A673 (cell line): ENCODE results near the gene SH3PXD2B. TPM values are rescaled to one million over a fixed set of nuclear protein-coding genes. Genes with fewer than 3 reads are reported as not detected.

Source experiments
- BruUV-seq: library from RNA; stranded (reverse); fragments of 400-500 nt; replicated peaks from 2 replicates; lab custom pipeline; 2021; lab: Mats Ljungman, UMichigan
- CTCF ChIA-PET: fragments of 300-600 bp; sonication (Branson Sonifier 250); formaldehyde crosslinking; loops from one replicate; lab custom pipeline; 2022; ENCODE audit warnings: antibody characterized with exemption; lab: Charles Lee
- POLR2A ChIA-PET: fragments of 300-600 bp; sonication (Branson Sonifier 250); formaldehyde crosslinking; loops from one replicate; lab custom pipeline; 2022; ENCODE audit warnings: antibody characterized with exemption; ENCODE audit not compliant: low non-redundant PET; lab: Charles Lee
- DNase-seq: peaks from one replicate; pipeline ENCODE4 v3.0.0-alpha.2; 2015; ENCODE audit warnings: low spot score
- H3K27ac ChIP-seq: fragments of 200-600 bp; sonication (generic); 2 replicates; pipeline ENCODE4 v1.5.1; 2016; ENCODE audit warnings: mixed run types, low read depth, mild to moderate bottlenecking, mixed read lengths, antibody characterized with exemption, low read length; ENCODE audit not compliant: poor library complexity, severe bottlenecking
- H3K27me3 ChIP-seq: fragments of 200-600 bp; sonication (generic); replicated peaks from 2 replicates; pipeline ENCODE4 v1.6.1; 2017; ENCODE audit warnings: mixed run types, low read depth, mild to moderate bottlenecking, mixed read lengths, antibody characterized with exemption, low read length; ENCODE audit not compliant: insufficient read depth, poor library complexity
- H3K36me3 ChIP-seq: fragments of 200-600 bp; sonication (generic); 2 replicates; pipeline ENCODE4 v1.6.1; 2016; ENCODE audit warnings: mixed run types, mild to moderate bottlenecking, mixed read lengths, antibody characterized with exemption, low read length; ENCODE audit not compliant: insufficient read depth, poor library complexity, severe bottlenecking
- H3K4me1 ChIP-seq: fragments of 200-600 bp; sonication (generic); 2 replicates; pipeline ENCODE4 v1.6.1; 2017; ENCODE audit warnings: mixed run types, mild to moderate bottlenecking, mixed read lengths, antibody characterized with exemption, low read length; ENCODE audit not compliant: insufficient read depth, poor library complexity, severe bottlenecking
- H3K4me3 ChIP-seq: fragments of 200-600 bp; sonication (generic); 2 replicates; pipeline ENCODE4 v1.5.1; 2016; ENCODE audit warnings: low read depth, mixed run types, mild to moderate bottlenecking, mixed read lengths, low read length; ENCODE audit not compliant: poor library complexity, severe bottlenecking
- H3K9me3 ChIP-seq: fragments of 200-600 bp; sonication (generic); 2 replicates; pipeline ENCODE4 v1.6.1; 2016; ENCODE audit warnings: mixed run types, low read depth, mild to moderate bottlenecking, mixed read lengths, antibody characterized with exemption, low read length; ENCODE audit not compliant: poor library complexity, severe bottlenecking
- EZH2 ChIP-seq: fragments of 200-600 bp; sonication (generic); IDR thresholded peaks from 2 replicates; pipeline ENCODE4 v1.6.1; 2017; ENCODE audit warnings: borderline replicate concordance, low read depth, mild to moderate bottlenecking, mixed read lengths, antibody characterized with exemption, low read length; ENCODE audit not compliant: poor library complexity, severe bottlenecking
- intact Hi-C: fragments of 100-400 bp; cut with micrococcal nuclease; formaldehyde crosslinking; loops from one replicate; pipeline ENCODE4 v1.10.0; 2022; ENCODE audit not compliant: unreplicated experiment
- total RNA-seq: library from RNA; stranded (reverse); gene quantifications from 2 replicates; pipeline ENCODE4 v1.2.3, GENCODE V29; 2021
- TF ChIP-seq, protein P1 (sequence below): fragments of 300-800, 200-600 bp; sonication (generic); conservative IDR thresholded peaks from 2 replicates; pipeline ENCODE4 v1.5.1; 2017; ENCODE audit warnings: low read depth, mild to moderate bottlenecking, antibody characterized with exemption, low read length, moderate library complexity, mixed read lengths

Gene SH3PXD2B
- total RNA-seq, 1 experiment from 2014 or later = 28.1 TPM

DNA sequence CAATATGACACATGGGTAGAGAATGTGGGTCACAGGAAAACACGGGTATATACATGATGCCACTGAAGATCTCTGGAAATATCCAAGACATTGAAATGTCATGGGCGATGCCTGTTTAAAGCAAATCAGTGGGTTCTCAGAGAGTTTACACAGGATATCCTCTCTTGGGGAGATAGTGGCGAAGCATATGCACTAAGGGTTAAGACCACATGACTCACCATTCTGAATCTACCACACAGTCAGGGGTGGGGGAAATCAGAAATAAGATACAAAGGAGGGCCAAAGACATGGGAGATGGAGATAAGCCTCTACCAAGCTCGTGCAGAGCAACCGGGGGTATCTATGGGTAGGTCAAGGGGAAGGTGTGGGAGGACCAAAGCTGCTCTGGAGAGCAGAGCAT is 58.8 kb downstream of the SH3PXD2B start:
- H3K36me3 ChIP-seq = no peaks in the 10 kb centered on the region
- H3K27me3 ChIP-seq = no peaks in the 10 kb centered on the region
- no peak overlapping the region for H3K4me3 ChIP-seq
- intact Hi-C loops = no loop called here
- CTCF ChIA-PET = no interaction called here
- H3K9me3 ChIP-seq = no peaks in the 10 kb centered on the region
- H3K4me1 ChIP-seq = no peaks in the 10 kb centered on the region
- no TSS peak for BruUV-seq
- DNase-seq = no peak
- POLR2A ChIA-PET = no interaction called here
- H3K27ac ChIP-seq = no peak overlapping the region
- TF ChIP-seq, protein P1, sequence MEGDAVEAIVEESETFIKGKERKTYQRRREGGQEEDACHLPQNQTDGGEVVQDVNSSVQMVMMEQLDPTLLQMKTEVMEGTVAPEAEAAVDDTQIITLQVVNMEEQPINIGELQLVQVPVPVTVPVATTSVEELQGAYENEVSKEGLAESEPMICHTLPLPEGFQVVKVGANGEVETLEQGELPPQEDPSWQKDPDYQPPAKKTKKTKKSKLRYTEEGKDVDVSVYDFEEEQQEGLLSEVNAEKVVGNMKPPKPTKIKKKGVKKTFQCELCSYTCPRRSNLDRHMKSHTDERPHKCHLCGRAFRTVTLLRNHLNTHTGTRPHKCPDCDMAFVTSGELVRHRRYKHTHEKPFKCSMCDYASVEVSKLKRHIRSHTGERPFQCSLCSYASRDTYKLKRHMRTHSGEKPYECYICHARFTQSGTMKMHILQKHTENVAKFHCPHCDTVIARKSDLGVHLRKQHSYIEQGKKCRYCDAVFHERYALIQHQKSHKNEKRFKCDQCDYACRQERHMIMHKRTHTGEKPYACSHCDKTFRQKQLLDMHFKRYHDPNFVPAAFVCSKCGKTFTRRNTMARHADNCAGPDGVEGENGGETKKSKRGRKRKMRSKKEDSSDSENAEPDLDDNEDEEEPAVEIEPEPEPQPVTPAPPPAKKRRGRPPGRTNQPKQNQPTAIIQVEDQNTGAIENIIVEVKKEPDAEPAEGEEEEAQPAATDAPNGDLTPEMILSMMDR = no peak
- TF ChIP-seq EZH2 = no peak

DNA sequence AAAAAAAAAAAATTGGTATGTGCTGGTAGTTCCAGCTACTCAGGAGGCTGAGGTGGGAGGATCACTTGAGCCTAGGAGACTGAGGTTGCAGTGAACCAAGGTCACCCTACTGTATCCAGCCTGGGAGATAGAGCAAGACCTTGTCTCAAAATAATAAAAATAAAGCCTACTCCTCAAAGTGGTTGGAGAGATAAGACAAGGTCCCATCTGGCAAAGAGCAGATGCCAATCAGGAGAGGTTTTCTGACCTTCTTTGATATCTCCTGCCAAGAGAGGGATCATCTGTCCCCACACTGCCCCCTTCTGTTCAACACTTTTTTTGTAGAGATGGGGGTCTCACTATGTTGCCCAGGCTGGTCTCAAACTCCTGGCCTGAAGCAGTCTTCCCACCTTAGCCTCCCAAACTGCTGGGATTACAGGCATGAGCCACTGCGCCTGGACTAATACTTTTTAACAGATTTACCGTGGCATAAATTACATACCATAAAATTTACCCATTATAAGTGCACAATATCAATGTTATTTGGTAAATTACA is 64.7 kb downstream of the SH3PXD2B start:
- no peaks in the 10 kb centered on the region for H3K36me3 ChIP-seq
- intact Hi-C loops = no loop called here
- TF ChIP-seq EZH2 = no peak
- TF ChIP-seq, protein P1 = no peak
- no TSS peak for BruUV-seq
- DNase-seq = no peak
- no peaks in the 10 kb centered on the region for H3K9me3 ChIP-seq
- CTCF ChIA-PET = no interaction called here
- no peak overlapping the region for H3K27ac ChIP-seq
- POLR2A ChIA-PET = no interaction called here
- H3K4me1 ChIP-seq = no peaks in the 10 kb centered on the region
- no peak overlapping the region for H3K4me3 ChIP-seq
- no peaks in the 10 kb centered on the region for H3K27me3 ChIP-seq

DNA sequence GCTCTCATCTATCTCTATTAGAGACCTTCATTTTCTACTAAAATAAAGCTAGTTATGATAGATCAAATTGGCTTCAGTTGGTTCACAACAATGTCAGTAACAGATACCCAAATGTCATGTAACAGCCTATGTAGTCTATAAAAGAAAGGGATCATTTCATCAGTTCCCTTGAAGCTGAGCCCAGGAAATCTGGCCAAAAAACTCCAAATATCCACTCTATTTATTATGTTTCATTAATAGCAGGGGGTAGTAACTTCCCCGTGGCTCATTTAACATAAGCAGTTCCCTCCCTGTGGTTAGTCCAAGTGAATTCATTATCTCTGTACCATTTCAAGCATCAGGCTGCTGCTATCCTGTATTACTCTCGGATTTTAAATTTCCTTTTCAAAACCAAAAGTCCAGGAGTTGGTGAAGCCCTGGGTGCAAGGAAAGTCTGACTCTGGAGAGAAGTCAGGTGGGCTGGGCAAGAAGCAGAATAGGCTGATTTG is 66.0 kb downstream of the SH3PXD2B start:
- Histone ChIP-seq H3K27me3 (no peaks in the 10 kb centered on the region), H3K36me3 (no peaks in the 10 kb centered on the region), H3K4me3 (no peak overlapping the region), H3K27ac (no peak overlapping the region), H3K4me1 (no peaks in the 10 kb centered on the region), H3K9me3 (no peaks in the 10 kb centered on the region)
- CTCF ChIA-PET = no interaction called here
- no peak for DNase-seq
- no TSS peak for BruUV-seq
- POLR2A ChIA-PET = no interaction called here
- intact Hi-C loops = no loop called here
- no peak for TF ChIP-seq EZH2

DNA sequence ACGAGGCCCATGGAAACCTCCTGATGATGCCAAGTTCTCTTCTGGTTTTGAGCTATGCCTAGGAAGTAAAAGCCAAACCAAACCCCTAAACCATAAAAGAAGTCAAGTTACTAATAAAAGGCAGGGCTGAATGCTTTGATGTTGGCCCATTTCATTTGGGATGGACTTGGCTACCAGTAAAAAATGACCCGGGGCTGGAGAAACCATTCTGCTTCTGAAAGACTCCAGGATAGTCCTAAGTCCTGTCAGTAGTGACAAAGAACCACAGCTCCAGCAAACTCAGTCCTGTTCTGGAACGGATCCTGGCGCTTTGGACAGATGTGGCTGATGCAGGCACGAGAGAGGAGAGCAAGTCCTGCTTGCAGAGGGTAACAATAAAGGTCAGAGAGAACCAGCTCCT is 68.6 kb downstream of the SH3PXD2B start:
- H3K4me3 ChIP-seq = no peak overlapping the region
- no TSS peak for BruUV-seq
- intact Hi-C loops = no loop called here
- no peaks in the 10 kb centered on the region for H3K36me3 ChIP-seq
- no peaks in the 10 kb centered on the region for H3K27me3 ChIP-seq
- no peaks in the 10 kb centered on the region for H3K9me3 ChIP-seq
- ChIA-PET CTCF (no interaction called here), POLR2A (no interaction called here)
- no peak overlapping the region for H3K27ac ChIP-seq
- TF ChIP-seq, protein P1 = no peak
- no peak for TF ChIP-seq EZH2
- H3K4me1 ChIP-seq = no peaks in the 10 kb centered on the region
- no peak for DNase-seq
